GM23338 (cell line): Measurements from ENCODE around the gene RAB20.

ENCODE experiments used
- CREB1 ChIP-seq: fragments of 250-450 bp; sonication (Bioruptor Pico); IDR thresholded peaks from 2 replicates; pipeline ENCODE4 v1.5.0; 2020; ENCODE audit warnings: low read depth, mild to moderate bottlenecking, moderate library complexity
- CTCF ChIP-seq, 2 experiments: fragments of 200-600 bp in 1 of 2; sonication (generic) in 1 of 2; conservative IDR thresholded peaks; 2 replicates each; pipeline versions ENCODE4 v1.5.1 to v1.6.1; 2016 to 2017; ENCODE audit warnings: antibody characterized with exemption in 2 of 2, low read depth in 2 of 2, mild to moderate bottlenecking in 2 of 2, moderate library complexity in 1 of 2
- ETS1 ChIP-seq: IDR thresholded peaks from 2 replicates; pipeline ENCODE4 v1.6.1; 2016; ENCODE audit warnings: antibody characterized with exemption
- EZH2 ChIP-seq: fragments of 200-600 bp; sonication (generic); IDR thresholded peaks from one replicate; pipeline ENCODE4 v1.8.0; 2017; ENCODE audit warnings: antibody characterized with exemption, mild to moderate bottlenecking, low read depth; ENCODE audit not compliant: unreplicated experiment
- EZH2phosphoT487 ChIP-seq: fragments of 200-600 bp; sonication (generic); IDR thresholded peaks from one replicate; pipeline ENCODE4 v1.8.1; 2018; ENCODE audit warnings: antibody characterized with exemption; ENCODE audit not compliant: unreplicated experiment
- JUNB ChIP-seq: IDR thresholded peaks from one replicate; pipeline ENCODE4 v1.6.1; 2016; ENCODE audit warnings: antibody characterized with exemption; ENCODE audit not compliant: unreplicated experiment
- NANOG ChIP-seq: IDR thresholded peaks from 2 replicates; pipeline ENCODE4 v1.6.1; 2016; ENCODE audit warnings: antibody characterized with exemption, borderline replicate concordance
- POLR2AphosphoS5 ChIP-seq: IDR thresholded peaks from 2 replicates; pipeline ENCODE4 v1.6.1; 2016; ENCODE audit warnings: antibody characterized with exemption, low read depth
- REST ChIP-seq: IDR thresholded peaks from one replicate; pipeline ENCODE4 v1.6.1; 2018; ENCODE audit warnings: antibody characterized with exemption; ENCODE audit not compliant: unreplicated experiment
- STAT1 ChIP-seq: IDR thresholded peaks from one replicate; pipeline ENCODE4 v1.6.1; 2016; ENCODE audit warnings: antibody characterized with exemption; ENCODE audit not compliant: unreplicated experiment
- ZNF114 ChIP-seq: fragments of 250-450 bp; sonication (Bioruptor Pico); IDR thresholded peaks from 2 replicates; pipeline ENCODE4 v1.5.0; 2020; ENCODE audit warnings: mild to moderate bottlenecking, moderate library complexity
- ZNF331 ChIP-seq: fragments of 250-450 bp; sonication (Bioruptor Pico); IDR thresholded peaks from 2 replicates; pipeline ENCODE4 v1.5.0; 2020; ENCODE audit warnings: low read depth, mild to moderate bottlenecking, moderate library complexity
- ZNF462 ChIP-seq: fragments of 250-450 bp; sonication (Bioruptor Pico); IDR thresholded peaks from 2 replicates; pipeline ENCODE4 v1.5.0; 2020; ENCODE audit warnings: mild to moderate bottlenecking, moderate library complexity

- TF ChIP-seq EZH2 (no peak), CTCF (conservative IDR thresholded peaks at IDR 0.05; ENCODE audit: low read depth in 2 of 2) (no peak), NANOG (no peak), POLR2AphosphoS5 (no peak), CREB1 (no peak), EZH2phosphoT487 (no peak), REST (no peak), STAT1 (no peak), JUNB (no peak), ZNF462 (CRISPR knock-in tag) (no peak), ZNF331 (CRISPR knock-in tag) (no peak), ETS1 (no peak), ZNF114 (CRISPR knock-in tag) (no peak)
These were observed 31.8 kb downstream of the RAB20 start for GRCh38 chr13:110529522-110530311.
